BLaER1 (cell line): Measurements from ENCODE around the gene IRX4.
"Not testable (repeated sequence)": the region's sequence is repeated elsewhere in the genome, so short reads cannot be mapped to it uniquely, and the experiment has no call there.

Experiments used
- H3K27ac ChIP-seq: shearing (Covaris generic); formaldehyde crosslinking; 2 replicates; pipeline ENCODE4 v1.8.1; 2022
- H3K27me3 ChIP-seq: shearing (Covaris generic); formaldehyde crosslinking; 2 replicates; pipeline ENCODE4 v1.8.1; 2022
- H3K36me3 ChIP-seq: shearing (Covaris generic); formaldehyde crosslinking; 2 replicates; pipeline ENCODE4 v1.8.1; 2022
- H3K4me1 ChIP-seq: shearing (Covaris generic); formaldehyde crosslinking; 2 replicates; pipeline ENCODE4 v1.8.1; 2022
- H3K4me2 ChIP-seq: shearing (Covaris generic); formaldehyde crosslinking; 2 replicates; pipeline ENCODE4 v1.8.1; 2022
- H3K4me3 ChIP-seq: shearing (Covaris generic); formaldehyde crosslinking; 2 replicates; pipeline ENCODE4 v1.8.1; 2022
- H3K9ac ChIP-seq: shearing (Covaris generic); formaldehyde crosslinking; 2 replicates; pipeline ENCODE4 v1.8.1; 2022
- H3K9me3 ChIP-seq: shearing (Covaris generic); formaldehyde crosslinking; 2 replicates; pipeline ENCODE4 v1.8.1; 2022
- H4K20me1 ChIP-seq: shearing (Covaris generic); formaldehyde crosslinking; 2 replicates; pipeline ENCODE4 v1.8.1; 2022
- Cebpa-rat ChIP-seq: shearing (Covaris generic); IDR thresholded peaks from 2 replicates; pipeline ENCODE4 v1.8.1; 2022

IRX4 gene

DNA sequence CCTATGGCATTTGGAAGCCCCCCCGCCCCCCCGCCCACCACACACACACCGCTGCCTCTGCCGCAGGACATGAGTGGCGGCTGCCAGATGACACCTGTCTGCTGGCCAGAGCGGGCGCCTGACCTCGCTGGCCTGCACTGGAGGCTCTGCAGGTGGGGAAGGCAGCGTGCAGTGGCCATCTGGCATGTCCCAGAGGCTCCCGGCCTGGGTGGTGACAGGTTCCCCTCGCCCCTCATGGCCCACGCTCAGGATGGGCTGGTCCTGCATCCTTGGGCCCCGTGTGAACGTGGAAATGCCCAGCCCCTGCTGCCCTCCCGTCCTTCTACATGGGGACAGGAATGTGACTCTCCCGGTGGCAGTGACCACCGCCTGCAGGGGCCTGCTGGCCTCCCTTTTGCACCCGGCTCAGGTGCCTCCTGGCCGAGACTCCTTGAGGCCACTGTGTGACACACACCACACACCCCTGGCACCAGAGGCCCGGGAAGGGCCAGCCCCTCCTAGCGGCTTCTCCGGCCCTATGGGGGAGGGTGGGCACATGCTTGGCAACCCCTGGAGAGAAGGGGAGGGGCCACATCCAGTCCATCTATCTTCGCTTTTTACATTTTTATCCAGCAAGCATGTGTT is 30.3 kb downstream of the IRX4 start:
- Histone ChIP-seq H3K4me2 (no peak overlapping the region), H3K36me3 (no peaks in the 10 kb centered on the region), H4K20me1 (no peaks in the 10 kb centered on the region; the same call in 1 of the 2 replicates), H3K27me3 (peaks cover 60% of the 10 kb centered on the region), H3K4me1 (no peaks in the 10 kb centered on the region), H3K27ac (no peak overlapping the region), H3K9me3 (no peaks in the 10 kb centered on the region), H3K9ac (no peak overlapping the region), H3K4me3 (no peak overlapping the region)
- no peak for TF ChIP-seq Cebpa-rat

DNA sequence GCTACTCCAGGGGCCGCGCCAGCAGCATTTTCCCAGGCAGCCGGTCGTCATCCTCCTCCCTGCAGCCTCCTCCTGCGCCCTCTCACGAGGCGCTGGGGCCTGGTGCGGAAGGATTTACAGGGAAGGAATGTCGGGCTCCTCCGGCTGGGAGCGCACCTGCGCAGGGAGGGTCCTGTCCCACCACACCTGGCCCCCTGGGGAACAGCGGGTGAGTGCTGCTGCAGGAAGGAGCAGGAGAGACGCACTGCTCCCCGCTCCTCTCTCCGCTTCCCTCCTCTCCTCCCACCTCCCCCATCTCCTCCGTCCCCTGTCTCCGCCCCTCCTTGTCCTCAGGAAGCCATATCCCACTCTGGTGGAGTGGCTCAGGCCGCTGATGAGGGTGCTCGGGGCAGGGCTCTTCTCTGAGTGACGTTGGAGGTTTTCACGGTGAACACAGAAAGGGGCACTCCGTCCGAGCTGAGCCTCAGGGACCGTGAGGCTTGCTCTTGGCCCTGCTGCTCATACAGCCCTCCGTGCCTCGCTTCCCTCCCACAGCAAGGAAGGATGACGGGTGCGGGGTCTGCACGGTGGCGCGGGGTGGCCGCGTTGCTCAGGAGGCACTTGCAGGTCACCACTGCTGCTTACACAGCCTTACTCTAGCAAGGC is 31.3 kb downstream of the IRX4 start:
- no peaks in the 10 kb centered on the region; the same call in 1 of the 2 replicates for H4K20me1 ChIP-seq
- H3K27ac ChIP-seq = no peak overlapping the region
- H3K9me3 ChIP-seq = no peaks in the 10 kb centered on the region
- peaks cover 60% of the 10 kb centered on the region for H3K27me3 ChIP-seq
- no peaks in the 10 kb centered on the region for H3K4me1 ChIP-seq
- no peak overlapping the region for H3K9ac ChIP-seq
- no peaks in the 10 kb centered on the region for H3K36me3 ChIP-seq
- H3K4me2 ChIP-seq = no peak overlapping the region
- no peak overlapping the region for H3K4me3 ChIP-seq
- TF ChIP-seq Cebpa-rat = no peak

DNA sequence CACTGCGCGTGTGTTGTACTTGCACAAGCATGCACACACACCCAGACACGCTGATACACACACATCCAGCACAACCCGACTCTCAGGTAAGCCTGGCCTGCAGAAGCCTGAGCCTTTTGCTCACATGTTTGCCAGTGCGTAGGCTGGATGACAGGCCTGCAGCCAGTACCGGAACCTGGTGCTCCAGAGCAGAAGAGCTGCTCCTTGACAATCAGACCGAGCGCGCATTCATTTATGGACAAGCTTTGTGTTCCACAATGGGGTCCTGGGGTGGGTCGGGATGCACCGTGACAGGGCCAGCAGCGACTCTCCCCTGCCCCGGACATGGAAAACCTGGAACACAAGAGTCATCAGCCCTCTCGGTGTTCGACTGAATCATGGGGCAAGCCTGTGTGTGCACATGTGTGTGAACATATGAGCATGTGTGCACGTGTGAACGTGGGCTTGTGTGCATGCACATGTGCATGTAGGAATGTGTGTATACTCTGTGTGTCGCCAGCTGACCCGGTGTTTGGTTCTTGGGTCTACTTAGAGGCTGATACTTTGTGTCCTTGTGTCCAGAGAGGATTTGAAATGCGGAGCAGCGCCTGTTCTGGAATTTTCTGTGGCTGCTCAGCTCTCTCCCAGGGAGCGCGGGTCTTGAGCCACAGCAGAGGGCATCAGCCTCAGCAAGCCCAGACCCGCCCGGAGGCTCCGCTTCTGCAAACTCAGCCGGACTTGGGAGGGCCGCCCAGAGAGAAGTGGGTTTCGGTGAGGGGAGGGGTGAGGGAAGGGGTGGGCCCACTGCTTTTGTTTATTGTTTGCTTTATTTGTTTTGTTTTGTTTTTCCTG is 32.2 kb downstream of the IRX4 start:
- no peaks in the 10 kb centered on the region for H3K4me1 ChIP-seq
- no peak overlapping the region for H3K9ac ChIP-seq
- TF ChIP-seq Cebpa-rat = no peak
- H3K9me3 ChIP-seq = no peaks in the 10 kb centered on the region
- H4K20me1 ChIP-seq = no peaks in the 10 kb centered on the region; the same call in 1 of the 2 replicates
- no peak overlapping the region for H3K27ac ChIP-seq
- H3K36me3 ChIP-seq = no peaks in the 10 kb centered on the region
- H3K4me3 ChIP-seq = no peak overlapping the region
- H3K27me3 ChIP-seq = peaks cover 60% of the 10 kb centered on the region
- H3K4me2 ChIP-seq = no peak overlapping the region

- Histone ChIP-seq H3K27me3 (peaks cover 38% of the 10 kb centered on the region), H3K9me3 (no peaks in the 10 kb centered on the region), H3K36me3 (no peaks in the 10 kb centered on the region), H3K9ac (no peak overlapping the region), H3K4me2 (no peak overlapping the region), H3K4me1 (peaks cover 7% of the 10 kb centered on the region), H4K20me1 (no peaks in the 10 kb centered on the region), H3K4me3 (no peak overlapping the region), H3K27ac (no peak overlapping the region)
- TF ChIP-seq Cebpa-rat = no peak
These were observed 35.1 kb downstream of the IRX4 start for GRCh38 chr5:1847611-1848010.

- no peak for TF ChIP-seq Cebpa-rat
- no peak overlapping the region for H3K27ac ChIP-seq
- H3K27me3 ChIP-seq = peaks cover 34% of the 10 kb centered on the region
These were observed 35.7 kb downstream of the IRX4 start for GRCh38 chr5:1847056-1847455.

DNA sequence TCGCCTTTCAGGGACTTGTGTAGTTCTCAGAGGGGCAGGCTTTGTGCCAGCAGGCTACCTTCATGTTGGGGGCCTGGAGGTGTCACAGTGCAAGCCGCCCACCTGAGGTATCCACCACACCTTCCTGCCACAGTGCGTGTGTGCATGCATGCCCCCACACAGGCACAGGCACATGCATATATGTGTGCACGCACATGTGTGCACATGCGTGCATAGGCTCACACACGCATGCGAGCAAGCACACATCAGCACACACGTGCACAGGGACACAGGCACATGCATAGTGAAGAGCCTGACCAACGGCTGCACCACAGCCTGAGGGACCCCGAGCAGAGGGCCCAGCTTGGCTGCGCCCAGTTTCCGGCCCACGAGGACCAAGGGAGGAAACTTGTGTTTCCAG is 36.1 kb downstream of the IRX4 start:
- H3K27me3 ChIP-seq = peaks cover 29% of the 10 kb centered on the region

More at GRCh38 chr5:1847056-1847455, 35.7 kb downstream of the IRX4 start:
- no peak overlapping the region for H3K4me3 ChIP-seq
- no peaks in the 10 kb centered on the region for H3K9me3 ChIP-seq
- peaks cover 7% of the 10 kb centered on the region for H3K4me1 ChIP-seq
- no peak overlapping the region for H3K4me2 ChIP-seq
- no peaks in the 10 kb centered on the region for H3K36me3 ChIP-seq
- no peak overlapping the region for H3K9ac ChIP-seq
- H4K20me1 ChIP-seq = no peaks in the 10 kb centered on the region

GRCh38 chr5:1845696-1846095 is 37.0 kb downstream of the IRX4 start:
- Histone ChIP-seq H3K9me3 (no peaks in the 10 kb centered on the region), H3K9ac (no peak overlapping the region), H3K36me3 (no peaks in the 10 kb centered on the region), H4K20me1 (no peaks in the 10 kb centered on the region), H3K27me3 (peaks cover 23% of the 10 kb centered on the region), H3K4me1 (peaks cover 16% of the 10 kb centered on the region), H3K27ac (no peak overlapping the region), H3K4me3 (no peak overlapping the region), H3K4me2 (no peak overlapping the region)
- no peak for TF ChIP-seq Cebpa-rat

More for the DNA sequence above, 36.1 kb downstream of the IRX4 start:
- peaks cover 7% of the 10 kb centered on the region for H3K4me1 ChIP-seq
- H3K4me2 ChIP-seq = no peak overlapping the region
- no peaks in the 10 kb centered on the region for H3K9me3 ChIP-seq
- no peak overlapping the region for H3K9ac ChIP-seq
- no peaks in the 10 kb centered on the region for H3K36me3 ChIP-seq
- no peak for TF ChIP-seq Cebpa-rat
- no peak overlapping the region for H3K4me3 ChIP-seq
- H4K20me1 ChIP-seq = no peaks in the 10 kb centered on the region
- no peak overlapping the region for H3K27ac ChIP-seq

DNA sequence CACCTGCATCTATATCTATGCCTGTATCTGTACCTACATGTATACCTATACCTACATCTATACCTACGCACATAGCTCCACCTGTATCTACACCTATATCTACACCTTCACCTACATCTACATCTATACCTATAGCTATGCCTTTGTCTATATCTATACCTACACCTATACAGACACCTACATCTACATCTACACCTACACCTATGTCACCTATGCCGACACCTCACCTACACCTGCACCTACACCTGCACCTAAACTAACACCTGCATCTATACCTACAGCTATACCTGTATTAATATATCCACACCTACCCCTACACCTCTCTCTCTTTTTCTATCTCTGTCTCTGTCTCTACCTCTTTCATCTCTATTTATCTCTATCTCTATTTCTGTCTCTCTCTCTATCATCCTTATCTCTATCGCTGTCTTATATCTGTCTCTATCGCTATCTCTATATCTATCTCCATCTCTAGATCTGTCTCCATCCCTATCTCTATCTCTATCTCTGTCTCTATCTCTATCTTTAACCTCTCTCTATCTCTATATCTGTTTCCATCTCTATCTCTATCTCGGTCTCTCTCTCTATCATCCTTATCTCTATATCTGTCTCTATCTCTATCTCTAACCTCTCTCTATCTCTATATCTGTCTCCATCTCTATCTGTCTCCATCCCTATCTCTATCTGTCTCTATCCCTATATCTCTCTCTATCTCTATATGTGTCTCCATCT is 37.9 kb downstream of the IRX4 start:
- no peak overlapping the region for H3K4me3 ChIP-seq
- peaks cover 18% of the 10 kb centered on the region for H3K27me3 ChIP-seq
- no peak overlapping the region for H3K27ac ChIP-seq
- no peaks in the 10 kb centered on the region for H3K9me3 ChIP-seq
- no peaks in the 10 kb centered on the region for H4K20me1 ChIP-seq
- no peak overlapping the region for H3K9ac ChIP-seq
- H3K36me3 ChIP-seq = no peaks in the 10 kb centered on the region
- TF ChIP-seq Cebpa-rat = no peak
- no peak overlapping the region for H3K4me2 ChIP-seq
- peaks cover 22% of the 10 kb centered on the region for H3K4me1 ChIP-seq

DNA sequence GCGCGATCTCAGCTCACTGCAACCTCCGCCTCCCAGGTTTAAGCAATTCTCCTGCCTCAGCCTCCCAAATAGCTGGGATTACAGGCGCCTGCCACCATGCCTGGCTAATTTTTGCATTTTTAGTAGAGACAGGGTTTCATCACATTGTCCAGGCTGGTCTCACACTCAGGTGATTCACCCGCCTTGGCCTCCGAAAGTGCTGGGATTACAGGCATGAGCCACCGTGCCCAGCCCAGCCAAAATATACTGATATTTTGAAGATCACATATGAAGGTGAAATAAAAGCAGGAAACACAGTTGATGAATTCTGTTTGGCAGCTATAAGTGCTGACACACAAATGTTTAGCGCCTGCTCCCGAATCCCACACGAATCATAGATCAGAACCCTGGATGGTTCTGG is 39.0 kb downstream of the IRX4 start:
- H4K20me1 ChIP-seq, H3K4me3 ChIP-seq, H3K27ac ChIP-seq, H3K9ac ChIP-seq, H3K36me3 ChIP-seq, H3K27me3 ChIP-seq, H3K9me3 ChIP-seq: not testable (repeated sequence)
- H3K4me2 ChIP-seq = peak overlapping the region; percentile 47
- H3K4me1 ChIP-seq = peaks cover 22% of the 10 kb centered on the region
